Naive thymus-derived CD8-positive, alpha-beta T cell (primary cell): ENCODE data around the gene TEC. TPM values are rescaled to one million over a fixed set of nuclear protein-coding genes. Genes with fewer than 3 reads are reported as not detected.

ENCODE experiments used
- ATAC-seq, 2 donors: fragments of 150-1000 bp; cut with Tn5 transposase in 1 of 2; sonication (Bioruptor Pico), chemical (Tn5 transposase) in 1 of 2; 1 replicate in 1 of 2; 2 replicates in 1 of 2; pipeline ENCODE4 v1.10.0; 2021; ENCODE audit warnings: mild to moderate bottlenecking in 2 of 2, moderate library complexity in 2 of 2
- POLR2A ChIA-PET: fragments of 350-600 bp; sonication (Branson Sonifier 250); formaldehyde crosslinking; loops from one replicate; lab custom pipeline; 2021; ENCODE audit warnings: antibody characterized with exemption; lab: Charles Lee
- DNase-seq, 10 donors: peaks; one replicate each; pipeline versions ENCODE4 v3.0.0 to v3.0.0-alpha.2; 2020 to 2022
- H3K27ac Mint-ChIP-seq, 10 donors: one replicate each; pipeline ENCODE4 v1.8.0; 2020 to 2022; ENCODE audit warnings: mild to moderate bottlenecking in 10 of 10, mixed read lengths in 10 of 10, moderate library complexity in 4 of 10, inconsistent platforms in 1 of 10
- H3K27me3 Mint-ChIP-seq, 5 donors: one replicate each; pipeline ENCODE4 v1.8.0; 2021 to 2022; ENCODE audit warnings: mixed read lengths in 5 of 5
- H3K36me3 Mint-ChIP-seq, 3 donors: one replicate each; pipeline ENCODE4 v1.8.0; 2020 to 2022; ENCODE audit warnings: mixed read lengths in 3 of 3, mild to moderate bottlenecking in 2 of 3, inconsistent platforms in 1 of 3
- H3K4me1 Mint-ChIP-seq, 4 donors: one replicate each; pipeline ENCODE4 v1.8.0; 2021 to 2022; ENCODE audit warnings: mixed read lengths in 4 of 4
- H3K4me3 Mint-ChIP-seq, 10 donors: one replicate each; pipeline ENCODE4 v1.8.0; 2020 to 2022; ENCODE audit warnings: mild to moderate bottlenecking in 10 of 10, mixed read lengths in 10 of 10, moderate library complexity in 6 of 10, inconsistent platforms in 1 of 10
- H3K9me3 Mint-ChIP-seq, 9 donors: one replicate each; pipeline ENCODE4 v1.8.0; 2020 to 2022; ENCODE audit warnings: mixed read lengths in 9 of 9, mild to moderate bottlenecking in 3 of 9, inconsistent platforms in 1 of 9, moderate library complexity in 1 of 9
- polyA plus RNA-seq, 3 donors: library from polyadenylated mRNA; unstranded; fragments of 300-500 nt; fragmentation: Illumina TruSeq; gene quantifications; one replicate each; pipeline ENCODE4 v1.2.3, GENCODE V29; 2021
- total RNA-seq, 8 experiments: library from RNA in 2 of 8; stranded (reverse) in 2 of 8; gene quantifications; one replicate each; pipeline ENCODE4 v1.2.3 and lab custom pipeline; 2021 to 2026

TEC gene
- total and polyA plus RNA-seq, 5 experiments from 2014 or later: 1.1 to 4.7 (median 2.5) TPM

DNA sequence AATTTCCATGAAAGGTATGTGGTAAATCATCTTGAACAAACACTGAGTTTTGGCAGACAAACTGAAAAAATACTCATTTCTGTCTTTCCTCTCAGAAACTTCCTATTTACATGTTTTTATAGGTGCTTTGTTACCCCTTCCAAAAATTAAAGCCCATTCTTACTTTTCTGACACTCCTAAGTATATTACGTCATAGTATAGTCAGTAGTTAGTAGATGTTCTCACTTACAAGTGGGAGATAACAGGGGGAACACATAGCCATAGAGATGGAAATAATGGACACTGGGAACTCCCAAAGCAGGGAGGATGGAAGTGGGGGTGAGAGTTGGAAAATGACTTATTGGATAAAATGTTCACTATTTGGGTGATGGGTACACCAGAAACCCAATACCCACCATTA is 164.4 kb downstream of the TEC start:
- POLR2A ChIA-PET: no interaction called here
- Mint-ChIP-seq H3K36me3 (peaks cover 0 to 79% (median 17%) of the 10 kb centered on the region in 3 donors), H3K4me1 (peaks cover 19 to 43% (median 36%) of the 10 kb centered on the region in 4 donors), H3K27ac (peak overlapping the region in 9 of 10 donors; percentile 16 to 90 (median 73)), H3K9me3 (no peaks in the 10 kb centered on the region), H3K4me3 (no peak overlapping the region), H3K27me3 (no peaks in the 10 kb centered on the region)
- DNase-seq (no peak), ATAC-seq (no peak)

GRCh38 chr4:48103483-48104139 is 166.0 kb downstream of the TEC start:
- POLR2A ChIA-PET: no interaction called here
- H3K4me1 Mint-ChIP-seq: peaks cover 17 to 36% (median 28%) of the 10 kb centered on the region in 4 donors

DNA sequence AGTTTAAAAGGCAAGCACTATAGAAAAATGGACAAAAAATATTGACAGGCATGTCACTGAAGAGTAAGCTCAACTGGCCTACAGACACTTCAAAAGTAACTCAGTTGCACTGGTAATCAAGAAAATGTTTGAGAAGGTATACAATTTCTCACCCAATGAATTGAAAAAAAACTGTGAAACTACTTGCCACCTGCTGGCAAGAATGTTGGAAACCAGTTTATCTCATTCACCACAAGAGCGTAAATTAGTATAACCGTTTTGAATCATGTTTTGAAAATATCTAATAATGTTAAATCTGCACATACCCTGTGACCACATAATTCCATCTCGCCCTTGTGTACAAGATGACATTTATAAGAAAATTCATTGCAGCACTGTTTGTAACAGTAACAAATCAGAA is 167.3 kb downstream of the TEC start:
- peaks cover 17 to 34% (median 27%) of the 10 kb centered on the region in 4 donors for H3K4me1 Mint-ChIP-seq
- H3K4me3 Mint-ChIP-seq: no peak overlapping the region
- no peaks in the 10 kb centered on the region for H3K9me3 Mint-ChIP-seq
- H3K27me3 Mint-ChIP-seq: no peaks in the 10 kb centered on the region
- peaks cover 0 to 78% (median 19%) of the 10 kb centered on the region in 3 donors for H3K36me3 Mint-ChIP-seq
- DNase-seq (no peak), ATAC-seq (no peak)
- POLR2A ChIA-PET: no interaction called here
- H3K27ac Mint-ChIP-seq: peak overlapping the region in 4 of 10 donors; percentile 45 to 79 (median 72)

More at GRCh38 chr4:48103483-48104139, 166.0 kb downstream of the TEC start:
- no peaks in the 10 kb centered on the region for H3K27me3 Mint-ChIP-seq
- ATAC-seq: no peak
- peaks cover 0 to 75% (median 17%) of the 10 kb centered on the region in 3 donors for H3K36me3 Mint-ChIP-seq
- no peak overlapping the region for H3K4me3 Mint-ChIP-seq
- H3K27ac Mint-ChIP-seq: peak overlapping the region in 9 of 10 donors; percentile 10 to 86 (median 64)
- DNase-seq: no peak
- H3K9me3 Mint-ChIP-seq: no peaks in the 10 kb centered on the region

- Mint-ChIP-seq H3K27ac (peak overlapping the region in 3 of 10 donors; percentile 55 to 68 (median 65)), H3K27me3 (no peaks in the 10 kb centered on the region), H3K9me3 (no peaks in the 10 kb centered on the region), H3K4me3 (no peak overlapping the region), H3K36me3 (peaks cover 0 to 68% (median 18%) of the 10 kb centered on the region in 3 donors), H3K4me1 (peaks cover 14 to 22% (median 19%) of the 10 kb centered on the region in 4 donors)
- no peak for ATAC-seq
- POLR2A ChIA-PET: interaction anchor here (0.7 kb wide), 1 partner anchor 93 kb away, joined by 3 read pairs; no protein-coding TSS in a partner anchor
- no peak for DNase-seq
Measured at GRCh38 chr4:48100256-48100655, 169.4 kb downstream of the TEC start.

DNA sequence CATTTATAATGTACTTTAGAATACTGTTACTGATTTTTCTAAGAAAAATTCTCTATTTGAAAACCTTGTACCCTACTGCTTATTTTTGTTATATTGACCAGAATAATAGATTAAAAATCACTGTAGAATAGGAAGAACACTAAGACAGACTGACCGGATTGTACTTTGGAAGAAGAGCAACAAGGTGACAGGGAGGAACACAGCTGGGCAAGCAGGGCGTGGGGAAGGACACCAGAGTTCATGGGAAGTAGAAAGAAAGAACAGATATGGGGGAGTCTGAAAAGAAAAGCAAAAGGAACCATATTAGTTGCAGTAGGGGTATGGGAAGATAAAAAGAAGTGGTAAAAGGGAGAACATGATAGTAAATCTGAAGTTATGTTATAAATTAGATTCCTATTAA is 174.2 kb downstream of the TEC start:
- Mint-ChIP-seq H3K27me3 (no peaks in the 10 kb centered on the region), H3K27ac (peak overlapping the region in 7 of 10 donors; percentile 1 to 78 (median 56)), H3K4me1 (peaks cover 8 to 17% (median 12%) of the 10 kb centered on the region in 4 donors), H3K36me3 (peaks cover 0 to 30% (median 9%) of the 10 kb centered on the region in 3 donors), H3K4me3 (no peak overlapping the region), H3K9me3 (no peaks in the 10 kb centered on the region)
- POLR2A ChIA-PET: no interaction called here
- ATAC-seq (no peak), DNase-seq (no peak)

DNA sequence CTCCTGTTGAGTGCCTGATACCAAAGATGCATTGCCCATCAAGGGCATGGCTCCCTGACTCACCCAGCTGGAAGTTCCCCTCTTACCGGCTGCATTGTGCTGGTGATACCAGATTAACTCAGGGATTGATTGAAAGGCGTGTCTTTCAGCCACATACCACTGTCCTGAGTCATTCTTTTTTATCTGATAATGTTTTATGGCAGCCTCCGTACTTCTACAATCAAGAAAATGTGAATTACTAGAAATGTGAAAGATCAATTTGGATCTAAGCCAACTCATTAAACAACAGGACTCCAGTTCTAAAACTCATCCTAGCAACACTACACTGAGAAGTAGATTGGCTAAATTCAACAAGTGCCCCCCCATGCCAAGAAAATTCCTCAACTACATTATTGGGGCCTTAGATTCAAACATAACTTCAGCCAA is 175.6 kb downstream of the TEC start:
- POLR2A ChIA-PET: no interaction called here
- peaks cover 5 to 15% (median 11%) of the 10 kb centered on the region in 4 donors for H3K4me1 Mint-ChIP-seq
- H3K27ac Mint-ChIP-seq: peak overlapping the region in 8 of 10 donors; percentile 7 to 84 (median 54)
- no peaks in the 10 kb centered on the region for H3K9me3 Mint-ChIP-seq
- no peak for ATAC-seq
- no peak overlapping the region for H3K4me3 Mint-ChIP-seq
- DNase-seq: no peak
- H3K27me3 Mint-ChIP-seq: no peaks in the 10 kb centered on the region
- H3K36me3 Mint-ChIP-seq: peaks cover 0 to 28% (median 12%) of the 10 kb centered on the region in 3 donors

DNA sequence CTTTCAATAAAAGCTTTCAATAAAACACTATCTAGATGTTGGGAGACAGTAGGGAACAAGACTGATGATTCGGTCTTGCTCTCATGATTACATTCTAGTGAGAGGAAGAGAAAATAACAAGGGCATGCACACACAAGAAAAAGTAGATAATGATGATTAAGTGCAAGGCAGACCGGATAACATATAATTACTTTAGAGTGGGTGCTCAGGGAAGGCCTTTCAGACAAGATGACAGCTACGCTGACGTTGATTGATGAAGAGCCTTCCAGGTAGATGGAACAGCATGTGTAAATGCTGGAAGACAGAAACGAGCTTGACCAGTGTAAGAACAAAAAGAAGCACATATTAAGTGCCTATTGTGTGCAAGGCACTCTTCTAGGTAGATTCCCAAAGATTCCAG is 179.0 kb downstream of the TEC start:
- peaks cover 6 to 15% (median 12%) of the 10 kb centered on the region in 4 donors for H3K4me1 Mint-ChIP-seq
- no peak for ATAC-seq
- no peak for DNase-seq
- POLR2A ChIA-PET: interaction anchor here (0.6 kb wide), 1 partner anchor 166 kb away, joined by 4 read pairs; no protein-coding TSS in a partner anchor
- H3K4me3 Mint-ChIP-seq: no peak overlapping the region
- H3K36me3 Mint-ChIP-seq: peaks cover 0 to 39% (median 21%) of the 10 kb centered on the region in 3 donors
- H3K27ac Mint-ChIP-seq: peak overlapping the region in 1 of 10 donors; percentile 33
- no peaks in the 10 kb centered on the region for H3K9me3 Mint-ChIP-seq
- no peaks in the 10 kb centered on the region for H3K27me3 Mint-ChIP-seq

DNA sequence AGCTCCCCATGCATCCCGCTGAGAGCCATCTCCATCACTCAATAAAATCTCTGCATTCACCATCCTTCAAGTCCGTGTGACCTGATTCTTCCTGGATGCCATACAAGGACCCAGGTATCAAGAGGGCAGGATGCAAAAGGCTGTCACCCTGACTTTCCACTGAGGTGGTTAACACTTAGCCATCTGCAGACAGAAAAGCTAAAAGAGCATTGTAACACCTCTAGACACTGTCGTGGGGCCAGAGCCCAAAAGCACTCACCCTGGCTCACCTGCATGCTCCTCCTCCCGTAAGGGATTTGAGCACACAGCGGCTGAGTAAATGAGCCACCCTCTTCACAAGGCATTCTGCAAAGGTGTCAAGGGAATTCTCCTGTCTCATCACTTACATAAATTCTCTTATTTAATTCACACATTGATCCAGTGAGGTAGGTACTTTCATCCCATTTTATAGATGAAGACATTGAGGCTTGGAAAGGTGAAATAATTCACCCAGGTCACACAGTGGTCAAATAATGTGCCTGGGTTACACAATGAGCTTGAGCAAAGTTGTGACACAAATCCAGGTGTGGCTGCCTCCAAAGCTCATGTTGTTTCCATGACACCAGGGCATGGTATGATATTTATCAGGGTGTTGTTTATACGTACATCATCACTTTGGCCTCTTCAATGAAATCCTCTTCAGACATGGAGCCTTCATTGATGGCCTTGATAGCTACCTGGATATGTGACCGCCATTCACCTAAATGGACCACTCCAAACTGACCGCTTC is 183.6 kb downstream of the TEC start:
- DNase-seq (no peak), ATAC-seq (no peak)
- Mint-ChIP-seq H3K27ac (peak overlapping the region in 7 of 10 donors; percentile 21 to 62 (median 52)), H3K9me3 (no peaks in the 10 kb centered on the region), H3K4me3 (no peak overlapping the region), H3K36me3 (peaks cover 15 to 83% (median 33%) of the 10 kb centered on the region in 3 donors), H3K4me1 (peaks cover 10 to 37% (median 21%) of the 10 kb centered on the region in 4 donors), H3K27me3 (no peaks in the 10 kb centered on the region)
- POLR2A ChIA-PET: interaction anchor here (0.6 to 1.6 kb wide), 2 partner anchors 38 to 44 kb away, joined by 3 read pairs; no protein-coding TSS in a partner anchor

Other genes starting within 250 kb of the TEC start
- gene TXK, start 135.6 kb downstream of the TEC start, total RNA-seq: 100 to 1,000 TPM; 135 to 140 TPM
- gene TXK, start 135.6 kb downstream of the TEC start, polyA plus RNA-seq: 10 to 100 TPM; 57.8 to 92.2 (median 60.4) TPM
- gene SLAIN2, start 71.7 kb upstream of the TEC start, total RNA-seq: 100 to 1,000 TPM in 1 of 2 experiments, 10 to 100 TPM in 1; 98.3 to 109 TPM
- 10 to 100 TPM; 25.9 to 39.3 (median 33.6) TPM for gene SLAIN2, start 71.7 kb upstream of the TEC start, polyA plus RNA-seq
- gene SLC10A4, start 213.5 kb upstream of the TEC start, total RNA-seq: not detected
- gene SLC10A4, start 213.5 kb upstream of the TEC start, polyA plus RNA-seq: not detected
- not detected for gene ZAR1, start 220.4 kb upstream of the TEC start, total RNA-seq
- gene ZAR1, start 220.4 kb upstream of the TEC start, polyA plus RNA-seq: not detected